GM10847 (cell line): ENCODE measurements around the gene GRM5.

Source experiments
- POLR2A ChIP-seq: IDR thresholded peaks from 2 replicates; pipeline ENCODE4 v1.6.1; 2011; ENCODE audit not compliant: insufficient read length; ENCODE audit errors: extremely low read depth

The GRM5 gene

GRCh38 chr11:88454881-88455280 lies 610.9 kb downstream of the GRM5 start:
- TF ChIP-seq POLR2A, result no peak
